Activated naive CD4-positive, alpha-beta T cell treated with anti-CD3 and anti-CD28 coated beads, Interleukin-2, amount 50 U/mL, for 24 hours (primary cell): Measurements from ENCODE around the gene SMG6.

Source experiments
- H3K27ac Mint-ChIP-seq: one replicate; pipeline ENCODE4 v1.8.0; 2021; ENCODE audit warnings: mild to moderate bottlenecking, mixed read lengths
- H3K27me3 Mint-ChIP-seq: one replicate; pipeline ENCODE4 v1.8.0; 2021; ENCODE audit warnings: mixed read lengths
- H3K36me3 Mint-ChIP-seq: one replicate; pipeline ENCODE4 v1.8.0; 2021; ENCODE audit warnings: mixed read lengths
- H3K4me1 Mint-ChIP-seq: one replicate; pipeline ENCODE4 v1.8.0; 2021; ENCODE audit warnings: mixed read lengths
- H3K4me3 Mint-ChIP-seq: one replicate; pipeline ENCODE4 v1.8.0; 2021; ENCODE audit warnings: mild to moderate bottlenecking, mixed read lengths
- H3K9me3 Mint-ChIP-seq: one replicate; pipeline ENCODE4 v1.8.0; 2021; ENCODE audit warnings: mixed read lengths

SMG6 gene

DNA sequence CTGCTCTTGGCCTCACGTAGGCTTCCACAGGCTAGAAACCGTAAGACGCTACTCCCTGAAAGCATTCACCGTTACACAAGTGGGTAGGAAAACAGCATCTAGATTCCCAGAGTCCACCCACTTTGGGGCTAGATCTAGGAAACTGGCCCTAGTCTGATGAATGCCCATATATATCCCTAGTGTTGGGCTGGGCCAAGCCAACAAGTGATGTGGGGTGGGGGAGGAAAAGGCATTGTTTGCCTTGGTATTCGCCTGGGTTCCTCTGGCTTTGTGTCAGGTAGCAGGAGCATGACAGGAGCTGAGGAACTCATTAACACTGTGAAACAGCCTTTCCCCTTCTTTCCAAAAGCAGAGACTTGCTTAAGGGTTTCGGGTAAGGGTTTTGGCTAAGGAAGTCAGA is 112.4 kb downstream of the SMG6 start:
- Mint-ChIP-seq H3K4me1 (peaks cover 67% of the 10 kb centered on the region), H3K27ac (no peak overlapping the region), H3K36me3 (peaks cover 14% of the 10 kb centered on the region), H3K4me3 (no peak overlapping the region), H3K27me3 (no peaks in the 10 kb centered on the region), H3K9me3 (no peaks in the 10 kb centered on the region)

DNA sequence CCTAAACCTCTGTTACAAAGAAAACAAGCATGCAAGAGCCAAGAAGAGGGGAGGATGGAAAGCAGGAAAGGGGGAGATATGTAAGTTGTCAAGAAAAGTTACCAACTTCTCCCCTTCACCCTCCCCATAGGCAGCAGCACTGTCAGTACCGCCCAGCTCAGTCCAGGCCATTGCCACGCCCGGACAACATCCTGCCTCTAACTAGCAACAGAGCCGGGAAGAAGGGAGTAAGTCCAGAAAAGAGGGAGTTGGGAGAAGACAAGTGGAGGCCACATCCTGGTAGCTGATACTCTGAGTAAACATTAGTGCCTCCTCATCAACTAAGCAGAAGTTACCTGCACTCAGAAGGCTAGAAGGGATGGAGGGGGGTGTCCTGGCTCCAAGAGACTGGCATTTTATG is 113.6 kb downstream of the SMG6 start:
- Mint-ChIP-seq H3K27ac (peak overlapping the region; percentile 26), H3K4me1 (peaks cover 54% of the 10 kb centered on the region), H3K9me3 (no peaks in the 10 kb centered on the region), H3K4me3 (no peak overlapping the region), H3K36me3 (peaks cover 15% of the 10 kb centered on the region), H3K27me3 (no peaks in the 10 kb centered on the region)

DNA sequence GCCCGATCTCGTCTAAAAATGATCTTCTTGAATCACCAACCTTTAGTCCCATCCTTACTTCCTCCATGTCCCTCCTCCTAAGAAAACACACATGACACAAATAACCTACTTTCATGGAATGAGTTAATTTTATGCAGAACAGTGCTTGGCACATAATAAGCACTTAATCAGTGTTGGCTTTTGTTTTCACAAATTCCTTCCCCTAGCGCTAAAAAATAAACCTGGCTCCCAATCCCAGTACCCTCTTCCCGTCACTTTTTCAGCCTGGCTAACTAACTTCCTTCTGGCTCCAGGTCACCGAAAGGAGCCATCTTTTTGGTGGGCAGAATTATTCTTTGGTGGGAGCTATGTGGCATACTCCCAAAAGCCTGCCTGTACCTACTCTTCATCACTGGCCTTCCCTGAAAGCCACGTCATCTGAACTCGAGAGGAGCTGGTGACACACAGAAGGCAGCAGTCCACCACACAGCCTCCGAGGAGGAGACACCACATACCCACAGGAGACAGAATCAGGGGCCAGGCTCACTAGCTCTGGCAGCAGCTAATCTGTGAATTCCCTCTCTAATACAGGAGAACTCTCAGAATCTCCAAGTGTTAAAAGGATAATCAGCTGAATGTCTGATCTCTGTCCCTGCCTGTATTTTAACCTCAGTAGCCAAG is 114.5 kb downstream of the SMG6 start:
- H3K9me3 Mint-ChIP-seq = no peaks in the 10 kb centered on the region
- H3K36me3 Mint-ChIP-seq = peaks cover 13% of the 10 kb centered on the region
- no peak overlapping the region for H3K27ac Mint-ChIP-seq
- H3K4me3 Mint-ChIP-seq = no peak overlapping the region
- H3K4me1 Mint-ChIP-seq = peaks cover 45% of the 10 kb centered on the region
- H3K27me3 Mint-ChIP-seq = no peaks in the 10 kb centered on the region

DNA sequence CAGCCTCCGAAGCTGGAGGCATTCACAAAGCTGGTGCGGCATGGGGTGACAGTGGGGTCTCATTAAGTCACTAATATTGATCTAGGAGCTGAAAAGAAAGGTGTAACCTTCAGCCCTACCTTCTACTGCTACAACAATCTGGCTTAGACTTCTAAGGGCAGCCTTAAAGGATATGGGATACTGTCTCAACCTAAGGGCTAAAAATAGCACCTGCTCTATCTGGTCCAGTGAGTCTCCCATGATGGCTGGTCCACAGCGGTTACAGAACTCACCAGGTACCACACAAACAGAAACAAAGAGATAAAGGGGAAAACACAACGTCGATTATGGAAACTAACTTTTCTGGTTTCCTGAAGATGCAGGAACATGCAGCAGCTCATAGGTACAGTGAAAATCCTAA is 115.8 kb downstream of the SMG6 start:
- no peaks in the 10 kb centered on the region for H3K27me3 Mint-ChIP-seq
- no peak overlapping the region for H3K4me3 Mint-ChIP-seq
- peaks cover 9% of the 10 kb centered on the region for H3K36me3 Mint-ChIP-seq
- peaks cover 32% of the 10 kb centered on the region for H3K4me1 Mint-ChIP-seq
- H3K9me3 Mint-ChIP-seq = no peaks in the 10 kb centered on the region
- H3K27ac Mint-ChIP-seq = no peak overlapping the region

DNA sequence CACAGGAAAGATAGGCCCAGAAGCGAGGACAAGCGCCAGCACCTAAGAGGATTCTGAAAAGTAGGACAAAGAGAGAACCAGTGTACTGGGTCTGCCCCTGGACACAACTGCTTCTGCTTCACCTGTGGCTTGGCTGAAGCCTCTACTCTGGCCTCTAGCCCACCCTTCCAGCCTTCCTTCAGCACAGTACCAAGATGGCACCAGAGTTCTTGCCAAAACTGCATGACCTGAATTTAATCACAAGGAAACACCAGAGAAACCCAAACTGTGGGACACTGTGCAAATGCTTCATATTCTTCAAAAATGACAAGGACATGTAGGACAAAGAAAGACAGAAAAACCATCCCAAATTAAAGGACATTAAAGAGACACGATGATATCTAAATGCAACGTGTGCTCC is 116.6 kb downstream of the SMG6 start:
- Mint-ChIP-seq H3K4me3 (no peak overlapping the region), H3K4me1 (peaks cover 24% of the 10 kb centered on the region), H3K36me3 (peaks cover 10% of the 10 kb centered on the region), H3K9me3 (no peaks in the 10 kb centered on the region), H3K27me3 (no peaks in the 10 kb centered on the region), H3K27ac (no peak overlapping the region)

DNA sequence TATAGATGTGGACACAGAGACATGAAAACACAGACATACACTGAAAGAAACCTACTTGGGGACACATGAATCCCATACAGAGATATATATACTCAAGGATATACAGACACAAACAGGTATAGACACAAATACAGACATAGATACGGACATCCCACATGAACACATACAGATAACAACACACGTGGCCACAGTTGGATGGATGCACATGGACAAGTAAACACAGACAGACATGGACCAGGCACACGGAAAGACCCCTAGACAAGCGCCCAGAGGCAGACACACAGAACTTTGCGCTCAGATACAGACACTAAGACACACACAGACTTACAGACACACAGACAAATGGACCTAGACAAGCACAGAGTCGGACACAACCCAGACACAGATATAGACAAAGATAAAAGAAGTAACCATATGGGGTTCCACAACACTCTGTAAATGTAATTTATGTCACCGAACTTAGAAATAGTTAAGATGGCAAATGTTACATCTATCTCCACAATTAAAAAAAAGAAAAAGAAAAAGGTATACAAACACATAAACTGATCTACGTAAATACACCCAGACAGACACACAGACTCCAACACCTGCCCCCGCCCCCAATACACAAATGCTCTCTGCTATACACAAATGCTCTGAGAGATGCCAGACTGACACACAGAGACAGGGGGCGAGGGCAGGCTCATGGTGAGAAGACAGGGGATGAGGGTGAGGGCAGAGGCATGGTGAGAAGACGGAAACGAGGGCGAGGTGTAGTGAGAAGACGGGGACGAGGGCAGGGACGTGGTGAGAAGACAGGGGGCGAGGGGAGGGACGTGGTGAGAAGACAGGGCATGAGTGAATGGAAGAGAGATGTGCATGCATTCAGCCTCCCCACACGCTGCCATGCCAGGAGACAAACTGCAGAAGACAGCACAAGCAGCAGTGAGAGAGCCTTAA is 118.3 kb downstream of the SMG6 start:
- H3K4me3 Mint-ChIP-seq = no peak overlapping the region
- H3K4me1 Mint-ChIP-seq = peaks cover 16% of the 10 kb centered on the region
- no peaks in the 10 kb centered on the region for H3K27me3 Mint-ChIP-seq
- peaks cover 14% of the 10 kb centered on the region for H3K36me3 Mint-ChIP-seq
- no peak overlapping the region for H3K27ac Mint-ChIP-seq
- H3K9me3 Mint-ChIP-seq = no peaks in the 10 kb centered on the region

DNA sequence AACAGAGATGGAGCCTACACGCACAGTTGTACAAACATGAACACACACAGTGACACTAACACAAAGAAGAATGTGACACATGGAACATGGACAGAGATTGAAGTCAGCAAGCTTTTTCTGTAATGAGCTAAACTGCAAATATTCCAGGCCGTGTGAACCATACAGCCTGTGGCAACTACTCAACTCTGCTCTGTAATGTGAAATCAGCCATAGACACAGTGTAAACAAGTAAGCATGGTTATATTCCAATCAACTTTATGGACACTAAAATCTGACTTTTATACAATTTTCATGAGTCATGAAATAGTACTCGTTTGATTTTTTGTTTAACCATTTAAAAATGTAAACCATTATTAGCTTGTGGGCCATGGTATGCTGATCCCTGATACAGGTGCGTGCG is 120.2 kb downstream of the SMG6 start:
- Mint-ChIP-seq H3K27me3 (no peaks in the 10 kb centered on the region), H3K4me3 (no peak overlapping the region), H3K9me3 (no peaks in the 10 kb centered on the region), H3K36me3 (peaks cover 14% of the 10 kb centered on the region), H3K27ac (no peak overlapping the region), H3K4me1 (peaks cover 14% of the 10 kb centered on the region)

DNA sequence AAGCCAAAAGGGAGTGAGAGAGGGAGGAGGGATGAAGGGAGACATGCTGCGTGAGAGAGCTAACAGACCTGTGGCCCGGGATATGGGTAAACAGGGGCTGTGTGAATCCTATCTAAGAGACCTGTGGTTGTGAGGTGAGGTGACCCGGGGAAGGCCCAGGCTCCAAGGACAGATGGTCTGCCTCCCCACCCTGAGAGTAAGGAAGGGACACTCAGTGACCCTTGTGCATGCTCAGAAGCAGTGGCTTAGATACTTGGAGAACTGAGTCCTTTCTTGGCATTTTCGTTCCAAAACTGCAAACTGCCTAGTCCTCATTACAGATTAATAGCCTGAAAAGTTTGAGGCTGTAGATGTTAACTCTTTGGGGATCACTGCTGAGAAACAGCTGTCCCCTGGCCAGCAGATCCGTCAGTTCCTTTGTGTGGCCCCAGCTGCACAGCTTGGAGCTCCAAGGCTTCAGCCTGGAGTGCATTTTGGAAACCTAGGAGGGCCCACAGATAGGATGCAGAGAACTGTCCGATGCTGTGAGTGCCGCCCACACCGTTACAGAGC is 121.6 kb downstream of the SMG6 start:
- Mint-ChIP-seq H3K4me1 (peaks cover 18% of the 10 kb centered on the region), H3K36me3 (peaks cover 14% of the 10 kb centered on the region), H3K27me3 (no peaks in the 10 kb centered on the region), H3K27ac (no peak overlapping the region), H3K4me3 (no peak overlapping the region), H3K9me3 (no peaks in the 10 kb centered on the region)

DNA sequence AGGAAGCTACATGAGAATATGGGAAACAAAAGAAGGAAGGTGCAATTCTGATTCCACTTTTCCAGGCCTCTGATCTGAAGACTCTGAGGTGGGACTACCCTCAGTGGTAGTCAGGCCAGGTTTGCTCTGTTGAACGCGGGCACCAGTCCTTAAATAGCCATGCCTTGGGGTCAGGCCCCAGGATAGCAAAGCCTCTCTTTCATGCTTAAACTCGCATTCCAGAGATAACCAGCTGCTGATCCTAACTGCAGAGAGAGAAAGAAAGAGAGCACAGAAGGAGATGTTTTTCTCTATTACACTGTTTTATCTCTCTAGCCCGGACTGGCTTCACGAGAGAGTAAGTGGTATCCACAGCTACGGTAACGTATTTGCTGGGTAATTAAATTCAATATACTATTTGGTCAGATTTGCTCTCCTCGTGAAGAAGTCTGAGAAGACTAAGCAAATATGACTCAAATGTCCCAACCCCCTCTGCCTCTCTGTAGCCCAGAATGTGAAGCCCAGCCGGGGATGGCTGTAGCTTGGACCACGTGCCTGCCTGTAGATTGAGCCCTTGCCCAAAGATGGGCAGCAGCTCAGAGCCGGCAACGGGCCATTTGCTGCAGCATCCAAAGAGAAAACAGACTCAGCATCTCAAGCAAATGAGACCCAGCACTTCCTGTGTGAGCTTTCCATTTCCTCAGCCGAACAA is 122.2 kb downstream of the SMG6 start:
- Mint-ChIP-seq H3K36me3 (peaks cover 12% of the 10 kb centered on the region), H3K27ac (no peak overlapping the region), H3K4me1 (peaks cover 18% of the 10 kb centered on the region), H3K4me3 (no peak overlapping the region), H3K27me3 (no peaks in the 10 kb centered on the region), H3K9me3 (no peaks in the 10 kb centered on the region)

DNA sequence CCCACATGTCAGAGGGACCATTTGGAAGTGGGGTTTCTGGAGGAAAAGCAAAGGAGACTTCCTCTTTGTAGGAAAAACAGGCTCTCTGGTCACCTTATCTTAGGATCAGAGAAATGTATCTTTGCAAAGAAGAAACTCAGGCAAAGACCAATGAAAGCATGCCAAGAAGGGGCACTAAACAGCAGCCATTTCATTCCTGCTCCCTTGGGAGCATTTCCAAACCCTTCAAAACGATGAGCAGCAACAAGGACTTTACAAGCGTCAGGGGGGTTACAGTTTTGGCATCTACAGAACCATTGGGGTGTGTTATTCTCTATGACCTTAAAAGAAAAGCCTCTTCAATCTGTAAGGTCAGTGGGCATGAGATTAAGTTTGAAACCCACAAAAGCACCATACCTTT is 122.8 kb downstream of the SMG6 start:
- H3K27ac Mint-ChIP-seq = no peak overlapping the region
- no peaks in the 10 kb centered on the region for H3K9me3 Mint-ChIP-seq
- H3K27me3 Mint-ChIP-seq = no peaks in the 10 kb centered on the region
- H3K4me1 Mint-ChIP-seq = peaks cover 18% of the 10 kb centered on the region
- H3K36me3 Mint-ChIP-seq = peaks cover 8% of the 10 kb centered on the region
- H3K4me3 Mint-ChIP-seq = no peak overlapping the region

DNA sequence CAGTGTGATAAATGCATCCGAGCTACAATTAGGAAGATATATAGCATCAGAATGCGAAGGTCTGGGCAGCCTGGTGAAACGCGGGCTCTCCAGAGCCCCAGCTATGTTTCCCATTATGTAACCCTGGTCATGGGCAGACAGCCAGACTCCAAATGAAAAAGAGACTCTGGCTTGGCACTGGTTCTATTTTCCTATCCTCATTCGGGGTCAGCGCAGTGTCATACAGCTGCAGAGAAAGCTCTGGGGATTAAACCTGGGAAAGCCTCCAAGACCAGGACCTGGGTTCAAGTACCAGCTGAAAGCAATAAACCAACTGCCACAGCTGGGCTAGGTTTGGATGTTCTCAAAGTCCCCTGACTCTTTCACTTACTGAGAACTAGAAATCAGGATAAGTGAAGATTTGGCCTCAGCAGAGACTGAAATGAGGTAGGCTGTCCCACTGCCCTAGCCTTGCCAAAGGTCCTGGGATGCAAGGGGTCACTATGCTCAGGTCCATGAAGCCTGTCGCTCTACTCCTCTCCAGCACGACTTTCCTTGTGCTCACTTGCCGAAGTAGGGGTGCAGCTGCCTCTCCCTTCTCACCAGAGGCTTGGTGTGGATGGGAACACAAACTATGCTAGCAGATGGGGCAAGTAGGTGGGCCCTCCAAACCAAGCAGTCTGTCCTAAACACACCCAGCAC is 123.8 kb downstream of the SMG6 start:
- Mint-ChIP-seq H3K4me1 (peaks cover 18% of the 10 kb centered on the region), H3K36me3 (peaks cover 7% of the 10 kb centered on the region), H3K4me3 (no peak overlapping the region), H3K9me3 (no peaks in the 10 kb centered on the region), H3K27ac (no peak overlapping the region), H3K27me3 (no peaks in the 10 kb centered on the region)

DNA sequence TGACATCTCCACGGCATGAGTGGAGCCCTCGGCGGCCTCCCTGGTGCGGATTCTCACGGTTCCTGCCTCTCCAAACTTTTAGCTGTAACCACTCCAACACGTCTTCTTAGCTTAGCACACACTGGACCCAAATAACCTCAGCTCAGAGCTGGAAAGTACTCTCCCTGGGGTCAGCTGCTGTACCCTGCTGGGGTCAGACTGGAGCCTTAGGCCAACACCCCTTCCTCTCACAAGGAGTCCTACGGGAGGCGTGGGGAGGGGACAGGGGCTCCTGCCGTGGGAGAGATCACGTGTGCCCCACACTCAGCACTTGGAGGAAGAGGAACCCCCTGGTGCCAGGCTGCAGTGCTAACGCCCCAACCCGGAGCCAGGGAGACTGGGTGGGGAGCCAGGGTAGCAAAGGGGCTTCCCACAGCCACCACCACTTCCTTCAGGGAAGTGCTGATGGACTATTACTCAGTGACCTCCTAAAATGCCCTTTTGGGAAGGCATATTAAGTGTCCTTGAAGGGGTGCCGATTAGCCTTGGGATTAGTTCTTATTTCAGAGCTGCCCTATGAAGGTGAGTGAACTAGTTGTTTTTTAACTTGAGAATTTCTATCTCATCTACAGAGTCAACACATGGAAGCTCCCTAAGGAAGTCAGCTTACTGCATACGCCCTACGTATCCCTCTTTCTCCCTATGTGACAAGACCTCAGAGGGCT is 124.6 kb downstream of the SMG6 start:
- Mint-ChIP-seq H3K27me3 (no peaks in the 10 kb centered on the region), H3K9me3 (no peaks in the 10 kb centered on the region), H3K4me1 (peaks cover 18% of the 10 kb centered on the region), H3K36me3 (peaks cover 10% of the 10 kb centered on the region), H3K27ac (no peak overlapping the region), H3K4me3 (no peak overlapping the region)

DNA sequence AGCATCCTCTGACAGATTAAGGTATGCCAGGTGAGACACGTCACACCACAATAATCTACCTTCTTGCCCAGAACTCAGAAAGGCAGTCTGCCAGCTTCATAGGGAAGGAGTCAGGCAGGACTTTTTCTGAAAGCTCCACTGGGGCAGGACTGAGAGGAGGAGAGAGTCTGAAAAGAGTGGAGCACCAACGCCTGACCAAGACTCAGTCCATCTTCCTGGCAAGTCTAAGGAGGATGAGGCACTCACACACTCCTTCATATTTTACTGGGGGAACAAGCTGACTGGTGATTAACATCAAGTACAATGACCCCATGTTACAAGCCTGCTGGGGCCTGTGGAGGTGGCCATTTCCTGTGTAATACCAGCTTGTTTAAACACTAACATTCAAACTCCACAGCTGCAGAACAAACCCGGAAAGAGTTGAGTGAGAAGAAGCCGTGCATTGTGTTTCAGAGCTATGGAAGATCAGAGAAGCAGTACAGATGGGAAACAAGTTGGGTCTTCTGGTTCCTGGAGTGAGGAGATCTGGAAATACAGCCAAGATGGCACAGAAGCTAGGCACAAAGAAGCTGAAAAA is 126.3 kb downstream of the SMG6 start:
- Mint-ChIP-seq H3K4me3 (no peak overlapping the region), H3K9me3 (no peaks in the 10 kb centered on the region), H3K27me3 (no peaks in the 10 kb centered on the region), H3K4me1 (peaks cover 18% of the 10 kb centered on the region), H3K27ac (no peak overlapping the region), H3K36me3 (peaks cover 10% of the 10 kb centered on the region)

DNA sequence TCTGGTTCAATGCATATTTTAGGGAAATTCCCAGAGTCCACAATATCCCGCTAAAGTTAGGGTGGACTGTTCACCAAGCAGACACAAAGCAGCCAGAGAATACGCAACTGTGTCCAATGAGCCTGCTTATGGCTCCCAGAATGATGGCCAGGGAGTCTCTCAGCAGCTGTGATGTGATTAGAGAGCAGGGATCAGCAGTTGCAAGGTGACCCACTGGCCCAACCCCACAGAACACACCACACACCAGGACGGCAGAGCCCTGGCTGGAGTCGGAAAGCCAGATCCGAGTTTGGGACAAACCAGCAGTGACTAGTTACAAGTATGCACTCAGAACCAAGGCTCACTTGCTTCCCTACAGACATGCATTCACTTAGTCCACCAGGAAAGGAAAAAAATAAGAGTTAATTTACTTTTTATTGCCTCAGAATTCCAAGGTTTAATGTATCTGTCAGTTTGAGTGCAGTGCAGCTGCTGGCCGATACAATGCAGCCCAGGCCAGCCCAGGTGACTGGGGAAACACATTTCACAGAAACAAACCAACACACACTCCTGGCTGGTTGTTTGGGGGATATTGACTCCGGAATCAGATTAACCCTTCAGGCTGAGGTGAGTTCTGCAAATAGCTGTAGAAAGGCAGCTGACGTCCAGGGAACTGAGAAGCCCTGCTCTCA is 127.0 kb downstream of the SMG6 start:
- Mint-ChIP-seq H3K27me3 (no peaks in the 10 kb centered on the region), H3K4me1 (peaks cover 18% of the 10 kb centered on the region), H3K4me3 (no peak overlapping the region), H3K36me3 (peaks cover 7% of the 10 kb centered on the region), H3K9me3 (no peaks in the 10 kb centered on the region), H3K27ac (no peak overlapping the region)
